ENCODE measurements around the gene TM4SF5.

The TM4SF5 gene

GRCh38 chr17:4788159-4788806 is 16.6 kb downstream of the TM4SF5 start:
- no peak overlapping the region for H3K4me3 ChIP-seq (ENCODE audit: low read length)
- DNase-seq (ENCODE audit: low read depth, low spot score), result no peak

- H3K4me3 ChIP-seq (ENCODE audit: low read length), result peak within 1 kb of the TSS; percentile 66
- DNase-seq (ENCODE audit: low read depth, low spot score), result no peak
Observed at GRCh38 chr17:4788807-4789700, 17.4 kb downstream of the TM4SF5 start, which contains the start of gene GLTPD2. Gene GLTPD2 (plus strand): TSS chr17:4788964. CDS start chr17:4789012, 48 bp downstream.

DNA sequence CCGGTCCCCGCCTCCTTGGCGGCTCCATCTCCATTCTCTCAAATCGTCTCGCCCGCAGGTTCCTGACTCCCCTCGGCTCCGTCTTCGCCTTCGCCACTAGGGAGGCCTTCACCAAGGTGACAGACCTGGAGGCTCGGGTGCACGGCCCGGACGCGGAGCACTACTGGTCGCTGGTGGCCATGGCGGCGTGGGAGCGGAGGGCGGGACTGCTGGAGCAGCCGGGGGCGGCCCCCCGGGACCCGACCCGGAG is 17.9 kb downstream of the TM4SF5 start:
- DNase-seq (ENCODE audit: low read depth, low spot score), result no peak
- peak overlapping the region; percentile 66 for H3K4me3 ChIP-seq (ENCODE audit: low read length)

DNA sequence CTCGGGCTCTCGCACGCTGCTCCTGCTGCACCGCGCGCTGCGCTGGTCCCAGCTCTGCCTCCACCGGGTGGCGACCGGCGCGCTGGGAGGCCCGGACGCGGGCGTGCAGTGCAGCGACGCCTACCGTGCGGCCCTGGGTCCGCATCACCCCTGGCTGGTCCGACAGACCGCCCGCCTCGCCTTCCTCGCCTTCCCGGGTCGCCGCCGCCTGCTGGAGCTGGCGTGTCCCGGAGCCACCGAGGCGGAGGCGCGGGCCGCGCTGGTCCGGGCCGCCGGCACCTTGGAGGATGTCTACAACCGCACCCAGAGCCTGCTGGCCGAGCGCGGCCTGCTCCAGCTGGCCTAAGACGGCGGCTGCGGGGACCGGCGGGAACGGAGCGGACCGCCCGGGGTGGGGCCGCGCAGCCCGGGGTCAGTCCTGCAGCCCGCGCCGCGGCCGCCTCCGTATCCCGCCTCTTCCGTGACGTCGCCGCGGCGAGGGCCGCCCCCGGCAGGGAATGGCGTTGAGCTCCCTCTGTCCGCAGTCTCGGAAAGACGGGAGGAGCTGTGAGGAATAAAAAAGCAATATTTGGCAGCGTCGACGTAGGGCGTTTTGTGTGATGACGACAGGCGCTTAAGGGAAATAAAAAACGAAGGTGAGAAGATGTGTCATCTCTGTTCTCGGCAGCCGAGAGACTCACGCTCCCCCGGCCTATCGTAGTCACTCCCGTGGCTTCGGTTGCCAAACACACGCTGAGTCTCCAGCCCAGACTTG is 18.4 kb downstream of the TM4SF5 start:
- peak overlapping the region; percentile 66 for H3K4me3 ChIP-seq (ENCODE audit: low read length)
- peak; percentile 69 for DNase-seq (ENCODE audit: low read depth, low spot score)

DNA sequence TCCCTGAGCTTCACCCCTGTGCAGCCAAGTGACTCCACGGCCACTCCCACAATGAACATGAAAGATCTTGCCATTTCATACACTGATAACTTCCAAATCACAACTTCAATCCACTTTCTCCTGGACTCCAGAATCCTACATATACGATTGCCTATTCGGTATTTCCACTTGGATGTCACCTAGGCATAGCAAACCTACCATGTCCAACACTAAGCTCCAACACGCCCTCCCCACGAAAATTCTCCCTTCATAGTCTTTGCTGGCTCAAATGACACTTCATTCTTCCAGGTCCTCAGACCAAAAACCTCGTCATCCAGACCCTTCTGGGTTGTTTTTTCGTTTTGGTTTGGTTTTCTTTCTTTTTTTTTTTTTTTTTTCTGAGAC is 19.0 kb downstream of the TM4SF5 start:
- H3K4me3 ChIP-seq (ENCODE audit: low read length), result peak overlapping the region; percentile 66

DNA sequence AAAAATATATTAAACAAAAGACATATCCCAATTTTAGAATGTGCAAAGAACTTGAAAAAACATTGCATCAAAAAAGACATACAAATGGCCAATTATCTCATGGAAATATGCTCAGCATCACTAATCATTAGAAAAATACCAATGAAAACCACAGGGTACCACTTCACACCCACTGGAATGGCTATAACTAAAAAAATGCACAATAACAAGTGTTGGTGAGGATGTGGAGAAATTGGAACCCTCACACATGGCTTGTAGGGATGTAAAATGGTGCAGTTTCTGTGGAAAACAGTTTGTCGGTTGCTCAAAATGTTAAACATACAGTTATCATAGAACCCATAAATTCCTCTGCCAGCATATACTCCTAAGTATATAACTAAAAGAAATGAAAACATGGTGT is 23.5 kb downstream of the TM4SF5 start:
- H3K4me3 ChIP-seq (ENCODE audit: low read length), result no peak overlapping the region
- DNase-seq (ENCODE audit: low read depth, low spot score), result no peak

More for the DNA sequence above, 19.0 kb downstream of the TM4SF5 start:
- no peak for DNase-seq (ENCODE audit: low read depth, low spot score)

GRCh38 chr17:4796552-4796920 is 24.9 kb downstream of the TM4SF5 start:
- peak overlapping the region; percentile 94 for H3K4me3 ChIP-seq (ENCODE audit: low read length)
- DNase-seq (ENCODE audit: low read depth, low spot score), result peak; percentile 12

DNA sequence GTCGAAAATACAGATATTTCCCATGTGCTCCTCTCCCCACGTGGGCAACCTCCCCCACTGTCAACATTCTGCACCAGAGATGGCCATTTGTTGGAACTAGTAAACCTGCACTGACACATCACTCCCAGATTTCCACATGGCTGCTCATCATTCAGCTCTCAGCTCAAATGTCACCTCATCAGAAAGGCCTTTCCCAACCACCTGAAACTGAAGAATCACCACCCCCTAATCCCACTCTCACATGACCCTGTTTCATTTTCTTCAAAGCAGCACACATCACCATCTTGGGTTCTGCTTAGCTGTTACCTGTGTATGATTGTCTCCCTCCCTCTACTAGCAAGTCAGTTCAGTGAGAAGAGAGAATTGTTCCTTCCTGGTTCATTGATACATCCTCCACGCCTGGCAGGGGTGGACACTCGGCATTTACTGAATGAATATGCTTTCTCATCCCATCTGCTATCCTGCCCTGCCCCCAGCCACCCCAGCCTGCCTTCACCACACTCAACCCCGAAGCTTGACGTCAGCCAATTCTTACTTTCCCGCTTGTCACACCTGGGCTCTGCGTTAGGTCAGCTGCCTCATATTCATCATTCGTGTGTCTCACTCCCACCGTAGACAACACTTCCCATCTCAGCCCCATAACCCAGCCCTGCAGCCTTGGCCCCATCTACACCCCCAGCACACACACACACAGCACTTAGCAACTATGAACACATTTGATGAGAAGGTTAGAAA is 28.9 kb downstream of the TM4SF5 start:
- DNase-seq (ENCODE audit: low read depth, low spot score), result no peak
- H3K4me3 ChIP-seq (ENCODE audit: low read length), result no peak overlapping the region

GRCh38 chr17:4802228-4802627 is 30.5 kb downstream of the TM4SF5 start, which contains the start of gene C17orf114:
Gene C17orf114 (minus strand): TSS chr17:4802328.
- no peak for DNase-seq (ENCODE audit: low read depth, low spot score)
- no peak within 1 kb of the TSS for H3K4me3 ChIP-seq (ENCODE audit: low read length)

GRCh38 chr17:4806456-4806776 is 34.7 kb downstream of the TM4SF5 start:
- H3K4me3 ChIP-seq (ENCODE audit: low read length), result peak overlapping the region; percentile 64
- no peak for DNase-seq (ENCODE audit: low read depth, low spot score)

- peak; percentile 64 for DNase-seq (ENCODE audit: low read depth, low spot score)
- H3K4me3 ChIP-seq (ENCODE audit: low read length), result peak within 1 kb of the TSS; percentile 64
Observed at GRCh38 chr17:4806777-4807604, 35.3 kb downstream of the TM4SF5 start, which contains the start of gene PLD2. Gene PLD2 (plus strand): TSS chr17:4807152. CDS start chr17:4807773, 621 bp downstream.

DNA sequence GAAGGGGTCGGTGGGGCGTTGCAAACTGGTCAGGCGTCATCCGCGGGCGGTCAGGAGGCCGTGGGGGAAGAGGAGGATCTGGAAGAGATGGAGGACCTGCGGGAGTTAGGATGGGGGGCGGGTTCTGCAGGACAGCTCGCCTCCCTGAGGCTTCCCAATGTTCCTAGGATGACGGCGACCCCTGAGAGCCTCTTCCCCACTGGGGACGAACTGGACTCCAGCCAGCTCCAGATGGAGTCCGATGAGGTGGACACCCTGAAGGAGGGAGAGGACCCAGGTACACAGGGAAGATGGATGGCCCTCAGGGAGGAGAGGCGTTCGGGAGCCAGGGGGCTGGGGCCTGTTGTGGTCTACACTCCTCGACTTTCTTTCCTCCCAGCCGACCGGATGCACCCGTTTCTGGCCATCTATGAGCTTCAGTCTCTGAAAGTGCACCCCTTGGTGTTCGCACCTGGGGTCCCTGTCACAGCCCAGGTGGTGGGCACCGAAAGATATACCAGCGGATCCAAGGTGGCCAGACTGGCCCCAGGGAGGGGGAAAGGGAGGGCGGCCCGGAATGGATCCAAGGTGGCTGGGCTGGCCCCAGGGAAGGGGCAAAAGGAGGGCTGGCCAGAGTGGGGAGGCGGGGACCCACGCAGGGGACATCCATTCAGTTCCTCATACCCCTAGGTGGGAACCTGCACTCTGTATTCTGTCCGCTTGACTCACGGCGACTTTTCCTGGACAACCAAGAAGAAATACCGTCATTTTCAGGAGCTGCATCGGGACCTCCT is 36.1 kb downstream of the TM4SF5 start:
- no peak for DNase-seq (ENCODE audit: low read depth, low spot score)
- H3K4me3 ChIP-seq (ENCODE audit: low read length), result peak overlapping the region; percentile 59

- no peak overlapping the region for H3K4me3 ChIP-seq (ENCODE audit: low read length)
- no peak for DNase-seq (ENCODE audit: low read depth, low spot score)
Observed at GRCh38 chr17:4808378-4808767, 36.7 kb downstream of the TM4SF5 start.

DNA sequence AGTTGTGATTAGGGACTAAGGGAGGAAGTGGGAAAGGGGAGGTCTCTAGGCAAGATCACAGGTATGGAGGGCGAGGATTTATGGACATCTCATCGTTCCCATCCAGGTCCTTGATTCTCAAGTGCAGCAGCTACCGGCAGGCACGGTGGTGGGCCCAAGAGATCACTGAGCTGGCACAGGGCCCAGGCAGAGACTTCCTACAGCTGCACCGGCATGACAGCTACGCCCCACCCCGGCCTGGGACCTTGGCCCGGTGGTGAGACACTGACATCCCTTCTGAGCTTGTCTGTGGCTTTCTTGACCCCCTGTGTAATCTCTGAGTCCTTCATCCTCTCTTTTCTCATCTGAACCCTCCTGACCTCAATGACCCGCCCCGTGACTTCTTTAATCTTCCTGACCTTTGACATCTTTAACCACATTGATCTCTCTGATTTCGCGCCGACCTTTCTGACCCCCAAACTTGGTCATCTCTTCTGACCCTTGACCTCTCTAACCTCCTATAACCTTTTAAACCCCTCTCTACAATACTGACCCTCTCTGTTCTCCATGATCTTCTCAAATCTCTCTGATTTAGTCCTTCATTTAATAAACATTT is 39.1 kb downstream of the TM4SF5 start:
- no peak for DNase-seq (ENCODE audit: low read depth, low spot score)
- H3K4me3 ChIP-seq (ENCODE audit: low read length), result no peak overlapping the region

DNA sequence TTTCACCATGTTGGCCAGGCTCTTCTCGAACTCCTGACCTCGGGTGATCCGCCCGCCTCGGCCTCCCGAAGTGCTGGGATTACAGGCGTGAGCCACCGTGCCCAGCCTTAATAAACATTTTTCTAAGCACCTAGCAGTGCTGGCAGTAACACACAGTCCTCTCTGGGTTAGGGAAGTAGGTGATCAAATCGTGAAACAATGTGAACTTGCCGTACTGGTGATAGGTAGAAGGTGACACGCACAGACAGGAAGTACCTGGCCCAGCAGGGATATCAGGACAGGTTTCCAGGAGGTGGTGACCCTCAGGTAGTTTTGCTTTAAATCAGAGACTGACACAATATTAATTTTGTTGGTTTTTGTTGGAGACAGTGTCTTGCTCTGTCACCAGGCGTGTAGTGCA is 39.8 kb downstream of the TM4SF5 start:
- no peak for DNase-seq (ENCODE audit: low read depth, low spot score)
- H3K4me3 ChIP-seq (ENCODE audit: low read length), result no peak overlapping the region

GRCh38 chr17:4812690-4813089 is 41.0 kb downstream of the TM4SF5 start:
- H3K4me3 ChIP-seq (ENCODE audit: low read length), result no peak overlapping the region
- no peak for DNase-seq (ENCODE audit: low read depth, low spot score)

DNA sequence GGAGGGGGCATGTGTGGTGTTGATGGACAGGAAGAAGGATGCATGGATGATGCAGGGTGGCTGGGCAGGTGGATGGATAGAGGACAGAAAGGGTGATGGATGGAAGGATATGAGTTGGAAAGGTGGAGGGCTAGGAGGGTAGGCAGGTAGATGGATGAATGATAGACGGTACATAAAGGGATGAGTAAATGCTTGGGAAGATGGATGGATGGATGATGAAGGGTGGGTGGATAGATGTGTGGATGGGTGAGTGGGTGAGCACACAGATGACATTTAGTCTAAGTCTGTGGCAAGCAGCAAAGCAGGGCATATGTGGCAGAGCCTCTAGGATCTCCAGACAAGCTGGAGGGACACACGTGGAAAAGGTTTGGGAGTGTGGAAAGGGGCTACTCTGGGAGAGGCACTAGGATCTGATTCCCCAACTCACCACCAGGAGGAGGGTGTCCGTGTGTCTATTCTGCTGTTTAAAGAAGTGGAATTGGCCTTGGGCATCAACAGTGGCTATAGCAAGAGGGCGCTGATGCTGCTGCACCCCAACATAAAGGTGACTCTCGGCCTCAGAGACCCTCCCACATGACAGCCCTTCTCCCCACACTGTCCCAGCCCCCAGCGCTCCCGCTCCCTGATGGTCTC is 43.5 kb downstream of the TM4SF5 start:
- DNase-seq (ENCODE audit: low read depth, low spot score), result no peak
- H3K4me3 ChIP-seq (ENCODE audit: low read length), result no peak overlapping the region
